Neural progenitor cell (in vitro differentiated cells): Measurements from ENCODE around the gene UMAD1. TPM values are rescaled to one million over a fixed set of nuclear protein-coding genes. Genes with fewer than 3 reads are reported as not detected.

Experiments used
- DNase-seq: peaks from one replicate; pipeline ENCODE4 v3.0.0-alpha.2; 2016; ENCODE audit warnings: low spot score
- H2AFZ ChIP-seq: fragments of 200-600 bp; sonication (generic); replicated peaks from 2 replicates; pipeline ENCODE4 v1.6.1; 2016; ENCODE audit warnings: antibody characterized with exemption
- H3F3A ChIP-seq: fragments of 200-600 bp; sonication (generic); 2 replicates; pipeline ENCODE4 v1.6.1; 2016; ENCODE audit warnings: antibody characterized with exemption, low read depth
- H3K27ac ChIP-seq: fragments of 200-600 bp; sonication (generic); 2 replicates; pipeline ENCODE4 v1.5.1; 2016; ENCODE audit warnings: mild to moderate bottlenecking
- H3K27me3 ChIP-seq: fragments of 200-600 bp; sonication (generic); 2 replicates; pipeline ENCODE4 v1.6.1; 2016; ENCODE audit warnings: mild to moderate bottlenecking, moderate library complexity
- H3K36me3 ChIP-seq: fragments of 200-600 bp; sonication (generic); 2 replicates; pipeline ENCODE4 v1.5.1; 2016
- H3K4me1 ChIP-seq: fragments of 200-600 bp; sonication (generic); 2 replicates; pipeline ENCODE4 v1.6.1; 2016; ENCODE audit warnings: mixed run types
- H3K4me2 ChIP-seq: fragments of 200-600 bp; sonication (generic); 2 replicates; pipeline ENCODE4 v1.6.1; 2016
- H3K4me3 ChIP-seq: fragments of 200-600 bp; sonication (generic); 2 replicates; pipeline ENCODE4 v1.5.1; 2016
- H3K79me2 ChIP-seq: fragments of 200-600 bp; sonication (generic); 2 replicates; pipeline ENCODE4 v1.6.1; 2016; ENCODE audit warnings: low read depth
- H3K9ac ChIP-seq: fragments of 200-600 bp; sonication (generic); 2 replicates; pipeline ENCODE4 v1.6.1; 2016
- H3K9me3 ChIP-seq: fragments of 200-600 bp; sonication (generic); 2 replicates; pipeline ENCODE4 v1.5.1; 2016; ENCODE audit warnings: low read depth
- H4K20me1 ChIP-seq: fragments of 200-600 bp; sonication (generic); 2 replicates; pipeline ENCODE4 v1.6.1; 2016; ENCODE audit warnings: low read depth
- H3K27ac Mint-ChIP-seq: 3 replicates; pipeline ENCODE4 v1.8.0; 2021; ENCODE audit warnings: mixed read lengths
- H3K27me3 Mint-ChIP-seq: 2 replicates; pipeline ENCODE4 v1.8.0; 2022; ENCODE audit warnings: low read depth, mild to moderate bottlenecking, inconsistent platforms, moderate library complexity, mixed read lengths; ENCODE audit not compliant: insufficient read depth
- H3K36me3 Mint-ChIP-seq: 3 replicates; pipeline ENCODE4 v1.8.0; 2021; ENCODE audit warnings: mixed read lengths
- H3K4me1 Mint-ChIP-seq: 3 replicates; pipeline ENCODE4 v1.8.0; 2021; ENCODE audit warnings: mixed read lengths
- H3K4me3 Mint-ChIP-seq: 3 replicates; pipeline ENCODE4 v1.8.0; 2021; ENCODE audit warnings: mild to moderate bottlenecking, moderate library complexity, mixed read lengths
- H3K9me3 Mint-ChIP-seq: 3 replicates; pipeline ENCODE4 v1.8.0; 2020; ENCODE audit warnings: mixed read lengths
- CTCF ChIP-seq: fragments of 200-600 bp; sonication (generic); IDR thresholded peaks from 2 replicates; pipeline ENCODE4 v1.5.1; 2017; ENCODE audit warnings: antibody characterized with exemption, mild to moderate bottlenecking
- EZH2 ChIP-seq: fragments of 200-600 bp; sonication (generic); IDR thresholded peaks from 2 replicates; pipeline ENCODE4 v1.6.1; 2017; ENCODE audit warnings: antibody characterized with exemption, mild to moderate bottlenecking, moderate library complexity
- EZH2phosphoT487 ChIP-seq: fragments of 200-600 bp; sonication (generic); IDR thresholded peaks from 2 replicates; pipeline ENCODE4 v1.6.1; 2017; ENCODE audit warnings: antibody characterized with exemption
- total RNA-seq: library from RNA; depleted of rRNA; stranded (reverse); fragments of >200 nt; gene quantifications from 2 replicates; pipeline ENCODE4 v1.2.3, GENCODE V29; 2015; ENCODE audit warnings: low replicate concordance

Gene UMAD1
- total RNA-seq, 1 donor from 2014 or later: 23.0 TPM

GRCh38 chr7:7808626-7809025 is 168.1 kb downstream of the UMAD1 start:
- no peaks in the 10 kb centered on the region for H3K36me3 Mint-ChIP-seq
- Histone ChIP-seq H3K4me1 (no peaks in the 10 kb centered on the region), H3F3A (no peaks in the 10 kb centered on the region), H3K4me2 (no peak overlapping the region), H3K27ac (no peak overlapping the region), H3K27me3 (no peaks in the 10 kb centered on the region), H3K36me3 (no peaks in the 10 kb centered on the region), H3K9ac (no peak overlapping the region), H3K9me3 (no peaks in the 10 kb centered on the region), H4K20me1 (no peaks in the 10 kb centered on the region), H2AFZ (no peak overlapping the region), H3K4me3 (no peak overlapping the region), H3K79me2 (no peaks in the 10 kb centered on the region)
- DNase-seq: no peak
- H3K9me3 Mint-ChIP-seq: no peaks in the 10 kb centered on the region
- H3K27me3 Mint-ChIP-seq: no peaks in the 10 kb centered on the region
- H3K4me1 Mint-ChIP-seq: peaks cover 1% of the 10 kb centered on the region
- no peak overlapping the region for H3K4me3 Mint-ChIP-seq
- TF ChIP-seq EZH2: no peak
- no peak for TF ChIP-seq CTCF
- no peak for TF ChIP-seq EZH2phosphoT487
- no peak overlapping the region for H3K27ac Mint-ChIP-seq

- no peak overlapping the region for H3K4me2 ChIP-seq
- no peaks in the 10 kb centered on the region for H3K9me3 Mint-ChIP-seq
- H3K27me3 Mint-ChIP-seq: no peaks in the 10 kb centered on the region
- H3K9ac ChIP-seq: no peak overlapping the region
- H3K27ac ChIP-seq: no peak overlapping the region
- H3K36me3 ChIP-seq: no peaks in the 10 kb centered on the region
- no peaks in the 10 kb centered on the region for H3K9me3 ChIP-seq
- no peaks in the 10 kb centered on the region for H3F3A ChIP-seq
- no peak for DNase-seq
- no peaks in the 10 kb centered on the region for H3K27me3 ChIP-seq
- H3K79me2 ChIP-seq: no peaks in the 10 kb centered on the region
- no peaks in the 10 kb centered on the region for H3K4me1 Mint-ChIP-seq
- H3K4me1 ChIP-seq: no peaks in the 10 kb centered on the region
- no peak overlapping the region for H3K4me3 Mint-ChIP-seq
- H4K20me1 ChIP-seq: no peaks in the 10 kb centered on the region
- no peak for TF ChIP-seq CTCF
- no peak for TF ChIP-seq EZH2phosphoT487
- no peak for TF ChIP-seq EZH2
- H3K4me3 ChIP-seq: no peak overlapping the region
- H3K36me3 Mint-ChIP-seq: no peaks in the 10 kb centered on the region
- H2AFZ ChIP-seq: no peak overlapping the region
- no peak overlapping the region for H3K27ac Mint-ChIP-seq
These were observed 169.8 kb downstream of the UMAD1 start for GRCh38 chr7:7810380-7810779.

DNA sequence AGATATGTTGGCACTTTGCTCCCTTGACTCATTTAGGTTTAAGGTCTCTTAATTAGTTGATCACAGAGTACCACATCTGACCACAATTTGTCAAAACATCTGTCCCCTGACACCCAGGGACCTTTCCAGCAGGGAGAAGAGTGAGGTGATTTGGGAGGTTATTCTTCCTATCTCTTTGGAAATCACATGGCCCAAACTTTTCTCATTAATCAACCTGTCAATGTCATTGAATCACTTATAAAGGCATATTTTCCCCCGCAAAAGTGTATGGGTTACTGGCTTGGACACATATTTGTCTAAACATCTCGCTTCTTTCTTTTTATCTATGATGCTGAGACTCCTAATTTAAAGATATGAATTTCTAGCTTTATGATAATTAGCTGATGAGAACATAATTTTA is 170.3 kb downstream of the UMAD1 start:
- Histone ChIP-seq H3K4me1 (no peaks in the 10 kb centered on the region), H3K27ac (no peak overlapping the region), H3K4me3 (no peak overlapping the region), H2AFZ (no peak overlapping the region), H3K9me3 (no peaks in the 10 kb centered on the region), H3K4me2 (no peak overlapping the region), H3K9ac (no peak overlapping the region), H3F3A (no peaks in the 10 kb centered on the region), H3K27me3 (no peaks in the 10 kb centered on the region), H3K79me2 (no peaks in the 10 kb centered on the region), H3K36me3 (no peaks in the 10 kb centered on the region), H4K20me1 (no peaks in the 10 kb centered on the region)
- Mint-ChIP-seq H3K9me3 (no peaks in the 10 kb centered on the region), H3K27me3 (no peaks in the 10 kb centered on the region), H3K27ac (no peak overlapping the region), H3K4me3 (no peak overlapping the region), H3K36me3 (no peaks in the 10 kb centered on the region), H3K4me1 (no peaks in the 10 kb centered on the region)
- TF ChIP-seq EZH2: no peak
- no peak for TF ChIP-seq EZH2phosphoT487
- TF ChIP-seq CTCF: no peak
- DNase-seq: no peak

DNA sequence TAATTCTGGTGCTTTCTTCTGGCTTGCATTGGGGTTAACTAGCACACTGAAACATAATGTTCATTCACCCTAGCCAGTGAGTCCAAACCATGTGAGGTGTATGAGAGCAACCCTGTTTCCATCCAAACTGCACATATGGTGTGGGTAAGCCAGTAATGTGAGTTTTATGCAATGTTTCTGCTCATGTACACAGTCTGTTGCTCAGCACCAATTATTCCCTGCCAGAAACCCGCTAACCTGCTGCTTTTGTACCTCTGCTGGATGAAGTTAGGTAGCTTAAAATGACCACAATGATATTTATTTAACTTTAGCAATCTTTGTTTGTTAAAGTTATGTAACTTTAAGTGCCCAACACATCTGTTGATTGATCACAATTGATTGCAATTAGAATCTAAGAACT is 171.6 kb downstream of the UMAD1 start:
- H3K4me3 ChIP-seq: no peak overlapping the region
- no peak overlapping the region for H3K4me2 ChIP-seq
- H4K20me1 ChIP-seq: no peaks in the 10 kb centered on the region
- no peak overlapping the region for H3K9ac ChIP-seq
- H3K36me3 Mint-ChIP-seq: no peaks in the 10 kb centered on the region
- H3K4me1 Mint-ChIP-seq: no peaks in the 10 kb centered on the region
- H3K27ac Mint-ChIP-seq: no peak overlapping the region
- H3K27me3 ChIP-seq: no peaks in the 10 kb centered on the region
- no peak for TF ChIP-seq CTCF
- no peak for TF ChIP-seq EZH2phosphoT487
- TF ChIP-seq EZH2: no peak
- H3K27me3 Mint-ChIP-seq: no peaks in the 10 kb centered on the region
- no peak overlapping the region for H3K27ac ChIP-seq
- no peak overlapping the region for H3K4me3 Mint-ChIP-seq
- DNase-seq: no peak
- no peaks in the 10 kb centered on the region for H3K4me1 ChIP-seq
- H3F3A ChIP-seq: no peaks in the 10 kb centered on the region
- H3K79me2 ChIP-seq: no peaks in the 10 kb centered on the region
- no peaks in the 10 kb centered on the region for H3K9me3 ChIP-seq
- H3K36me3 ChIP-seq: no peaks in the 10 kb centered on the region
- H3K9me3 Mint-ChIP-seq: no peaks in the 10 kb centered on the region
- no peak overlapping the region for H2AFZ ChIP-seq
